Measurements from ENCODE around the gene MTHFD2. TPM values are rescaled to one million over a fixed set of nuclear protein-coding genes. Genes with fewer than 3 reads are reported as not detected.
"Not testable (repeated sequence)": the region's sequence is repeated elsewhere in the genome, so short reads cannot be mapped to it uniquely, and the experiment has no call there.

MTHFD2 gene
- total RNA-seq, 2 donors from 2014 or later: 30.8 to 47.5 TPM

- ATAC-seq: no peak
- no peak overlapping the region for H3K27ac Mint-ChIP-seq
- peaks cover 2% of the 10 kb centered on the region for H3K36me3 Mint-ChIP-seq (ENCODE audit: low read depth)
- no peaks in the 10 kb centered on the region for H3K27me3 Mint-ChIP-seq
- DNase-seq: no peak
- H3K4me3 Mint-ChIP-seq: no peak overlapping the region
- peaks cover 47% of the 10 kb centered on the region for H3K4me1 Mint-ChIP-seq
- no peaks in the 10 kb centered on the region for H3K9me3 ChIP-seq (ENCODE audit: control insufficient read depth, low read length, poor library complexity, severe bottlenecking)
Measured at GRCh38 chr2:74201596-74201995, 3.2 kb downstream of the MTHFD2 start.

DNA sequence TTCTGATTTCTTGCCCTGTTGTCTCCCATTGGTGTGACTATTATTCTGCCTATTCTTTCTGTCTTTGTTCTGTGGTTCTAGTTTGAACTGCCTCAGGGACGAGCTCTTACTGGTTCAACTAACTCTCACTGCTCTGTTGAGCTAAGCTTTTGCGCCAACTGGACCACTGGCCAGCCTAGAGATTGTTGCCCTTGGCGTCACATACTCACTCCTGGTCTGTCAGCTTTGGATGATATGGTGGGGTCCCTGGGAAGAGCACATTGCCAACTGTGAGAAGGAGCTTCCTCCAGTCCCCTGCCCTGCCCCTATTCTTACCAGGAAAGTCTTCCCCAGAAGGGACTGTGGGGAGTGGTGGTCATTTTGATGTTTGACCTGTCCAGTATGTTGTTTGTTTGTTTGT lies 6.0 kb downstream of the MTHFD2 start:
- Mint-ChIP-seq H3K4me1 (peaks cover 39% of the 10 kb centered on the region), H3K27ac (peak overlapping the region; percentile 95), H3K4me3 (no peak overlapping the region), H3K27me3 (no peaks in the 10 kb centered on the region), H3K36me3 (ENCODE audit: low read depth) (no peaks in the 10 kb centered on the region)
- no peaks in the 10 kb centered on the region for H3K9me3 ChIP-seq (ENCODE audit: control insufficient read depth, low read length, poor library complexity, severe bottlenecking)
- DNase-seq (no peak), ATAC-seq (no peak)

GRCh38 chr2:74205113-74205512 lies 6.7 kb downstream of the MTHFD2 start:
- DNase-seq: no peak
- Mint-ChIP-seq H3K4me3 (peak overlapping the region; percentile 49), H3K36me3 (ENCODE audit: low read depth) (peaks cover 2% of the 10 kb centered on the region), H3K27me3 (no peaks in the 10 kb centered on the region), H3K27ac (peak overlapping the region; percentile 95), H3K4me1 (peaks cover 32% of the 10 kb centered on the region)
- no peak for ATAC-seq
- H3K9me3 ChIP-seq (ENCODE audit: control insufficient read depth, low read length, poor library complexity, severe bottlenecking): no peaks in the 10 kb centered on the region

- Mint-ChIP-seq H3K4me1 (peaks cover 27% of the 10 kb centered on the region), H3K27ac (peak overlapping the region; percentile 95), H3K4me3 (peak overlapping the region; percentile 84), H3K27me3 (no peaks in the 10 kb centered on the region), H3K36me3 (ENCODE audit: low read depth) (peaks cover 2% of the 10 kb centered on the region)
- ATAC-seq: peak; percentile 50
- no peak for DNase-seq
- H3K9me3 ChIP-seq (ENCODE audit: control insufficient read depth, low read length, poor library complexity, severe bottlenecking): no peaks in the 10 kb centered on the region
Measured at GRCh38 chr2:74205596-74205995, 7.2 kb downstream of the MTHFD2 start.

GRCh38 chr2:74206180-74206688 lies 7.8 kb downstream of the MTHFD2 start:
- peak in 2 of 3 donors; percentile 12 to 15 for DNase-seq
- Mint-ChIP-seq H3K36me3 (ENCODE audit: low read depth) (peaks cover 2% of the 10 kb centered on the region), H3K4me1 (peaks cover 24% of the 10 kb centered on the region), H3K27ac (peak overlapping the region; percentile 95), H3K4me3 (peak overlapping the region; percentile 84), H3K27me3 (no peaks in the 10 kb centered on the region)
- H3K9me3 ChIP-seq (ENCODE audit: control insufficient read depth, low read length, poor library complexity, severe bottlenecking): no peaks in the 10 kb centered on the region
- peak; percentile 84 for ATAC-seq

DNA sequence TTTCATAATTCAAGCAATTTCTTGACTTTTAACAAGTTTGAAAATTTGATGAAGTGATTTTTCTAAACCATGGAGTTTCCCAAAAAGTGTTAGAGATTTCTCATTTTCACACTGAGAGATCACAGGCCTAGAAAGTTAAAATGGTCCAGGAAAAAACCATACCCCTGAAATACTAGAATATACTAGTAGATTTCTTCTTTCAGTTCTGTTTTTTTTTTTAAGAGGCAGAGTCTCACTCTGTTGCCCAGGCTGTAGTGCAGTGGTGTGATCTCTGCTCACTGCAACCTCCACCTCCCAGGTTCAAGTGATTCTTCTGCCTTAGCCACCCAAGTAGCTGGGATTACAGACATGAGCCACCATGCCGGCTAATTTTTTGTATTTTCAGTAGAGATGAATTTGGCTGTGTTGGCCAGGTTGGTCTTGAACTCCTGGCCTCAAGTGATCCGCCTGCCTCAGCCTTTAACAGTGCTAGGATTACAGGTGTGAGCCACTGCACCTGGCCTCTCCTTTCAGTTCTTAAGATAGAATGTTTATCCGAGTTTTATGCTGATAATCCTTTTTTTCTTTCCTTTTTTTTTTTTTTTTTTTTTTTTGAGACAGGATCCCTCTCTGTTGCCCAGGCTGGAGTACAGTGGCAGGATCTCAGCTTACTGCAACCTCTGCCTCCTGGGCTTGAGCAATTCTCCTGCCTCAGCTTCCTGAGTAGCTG lies 14.4 kb downstream of the MTHFD2 start:
- DNase-seq: no peak
- ATAC-seq: no peak
- H3K27me3 Mint-ChIP-seq: no peaks in the 10 kb centered on the region
- H3K4me3 Mint-ChIP-seq: no peak overlapping the region
- H3K36me3 Mint-ChIP-seq (ENCODE audit: low read depth): peaks cover 2% of the 10 kb centered on the region
- no peaks in the 10 kb centered on the region for H3K9me3 ChIP-seq (ENCODE audit: control insufficient read depth, low read length, poor library complexity, severe bottlenecking)
- no peak overlapping the region for H3K27ac Mint-ChIP-seq
- H3K4me1 Mint-ChIP-seq: peaks cover 3% of the 10 kb centered on the region

DNA sequence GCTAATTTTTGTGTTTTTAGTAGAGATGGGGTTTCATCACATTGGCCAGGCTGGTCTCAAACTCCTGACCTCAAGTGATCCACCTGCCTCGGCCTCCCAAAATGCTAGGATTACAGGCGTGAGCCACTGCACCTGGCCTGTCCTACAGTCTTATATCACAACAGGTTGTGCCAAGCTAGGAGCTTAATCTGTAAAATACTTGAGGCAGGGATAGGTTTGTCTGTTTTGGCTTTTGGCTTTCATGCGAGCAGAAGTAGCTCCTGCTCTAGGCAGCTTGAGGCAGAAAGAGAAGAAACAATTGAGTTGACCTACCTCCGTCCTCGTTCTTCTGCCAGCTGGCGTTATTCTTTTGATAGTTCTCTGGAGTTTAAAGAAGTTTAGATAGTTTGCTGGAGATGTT lies 17.4 kb downstream of the MTHFD2 start:
- DNase-seq; H3K27ac Mint-ChIP-seq; H3K9me3 ChIP-seq (ENCODE audit: control insufficient read depth, low read length, poor library complexity, severe bottlenecking); H3K27me3 Mint-ChIP-seq; H3K4me3 Mint-ChIP-seq; ATAC-seq; H3K4me1 Mint-ChIP-seq; H3K36me3 Mint-ChIP-seq (ENCODE audit: low read depth): not testable (repeated sequence)

GRCh38 chr2:74216642-74217041 lies 18.2 kb downstream of the MTHFD2 start:
- no peaks in the 10 kb centered on the region for H3K9me3 ChIP-seq (ENCODE audit: control insufficient read depth, low read length, poor library complexity, severe bottlenecking)
- H3K4me1 Mint-ChIP-seq: peaks cover 3% of the 10 kb centered on the region
- no peak for ATAC-seq
- no peak overlapping the region for H3K4me3 Mint-ChIP-seq
- H3K27ac Mint-ChIP-seq: no peak overlapping the region
- DNase-seq: no peak
- no peaks in the 10 kb centered on the region for H3K36me3 Mint-ChIP-seq (ENCODE audit: low read depth)
- no peaks in the 10 kb centered on the region for H3K27me3 Mint-ChIP-seq

GRCh38 chr2:74219846-74220486 lies 21.6 kb downstream of the MTHFD2 start:
- DNase-seq (no peak), ATAC-seq (no peak)
- H3K4me1 Mint-ChIP-seq: peaks cover 3% of the 10 kb centered on the region
- H3K27me3 Mint-ChIP-seq: no peaks in the 10 kb centered on the region
- H3K9me3 ChIP-seq (ENCODE audit: control insufficient read depth, low read length, poor library complexity, severe bottlenecking): no peaks in the 10 kb centered on the region
- H3K4me3 Mint-ChIP-seq: no peak overlapping the region
- H3K27ac Mint-ChIP-seq: peak overlapping the region; percentile 60
- H3K36me3 Mint-ChIP-seq (ENCODE audit: low read depth): no peaks in the 10 kb centered on the region

DNA sequence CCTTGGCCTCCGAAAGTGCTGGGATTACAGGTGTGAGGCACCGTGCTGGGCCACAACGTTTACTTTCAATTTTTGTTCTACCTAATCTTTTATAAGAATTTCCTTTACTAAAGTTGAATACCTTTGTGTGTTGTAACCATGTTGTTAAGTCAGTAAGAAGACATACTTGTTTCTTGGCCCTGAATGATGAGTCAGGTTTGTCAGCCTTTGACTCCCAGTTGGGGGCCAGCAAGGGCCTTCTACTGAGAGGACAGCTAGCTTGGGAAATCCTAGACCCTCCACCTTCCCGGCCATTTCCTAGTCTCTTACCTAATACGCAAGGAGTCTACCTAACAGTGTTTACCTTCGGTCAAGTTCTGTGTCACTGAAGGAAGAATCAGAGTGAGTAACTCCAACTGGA lies 22.7 kb downstream of the MTHFD2 start:
- H3K9me3 ChIP-seq (ENCODE audit: control insufficient read depth, low read length, poor library complexity, severe bottlenecking): no peaks in the 10 kb centered on the region
- Mint-ChIP-seq H3K4me3 (no peak overlapping the region), H3K27me3 (no peaks in the 10 kb centered on the region), H3K36me3 (ENCODE audit: low read depth) (no peaks in the 10 kb centered on the region), H3K27ac (peak overlapping the region; percentile 4), H3K4me1 (peaks cover 3% of the 10 kb centered on the region)
- ATAC-seq (no peak), DNase-seq (no peak)

DNA sequence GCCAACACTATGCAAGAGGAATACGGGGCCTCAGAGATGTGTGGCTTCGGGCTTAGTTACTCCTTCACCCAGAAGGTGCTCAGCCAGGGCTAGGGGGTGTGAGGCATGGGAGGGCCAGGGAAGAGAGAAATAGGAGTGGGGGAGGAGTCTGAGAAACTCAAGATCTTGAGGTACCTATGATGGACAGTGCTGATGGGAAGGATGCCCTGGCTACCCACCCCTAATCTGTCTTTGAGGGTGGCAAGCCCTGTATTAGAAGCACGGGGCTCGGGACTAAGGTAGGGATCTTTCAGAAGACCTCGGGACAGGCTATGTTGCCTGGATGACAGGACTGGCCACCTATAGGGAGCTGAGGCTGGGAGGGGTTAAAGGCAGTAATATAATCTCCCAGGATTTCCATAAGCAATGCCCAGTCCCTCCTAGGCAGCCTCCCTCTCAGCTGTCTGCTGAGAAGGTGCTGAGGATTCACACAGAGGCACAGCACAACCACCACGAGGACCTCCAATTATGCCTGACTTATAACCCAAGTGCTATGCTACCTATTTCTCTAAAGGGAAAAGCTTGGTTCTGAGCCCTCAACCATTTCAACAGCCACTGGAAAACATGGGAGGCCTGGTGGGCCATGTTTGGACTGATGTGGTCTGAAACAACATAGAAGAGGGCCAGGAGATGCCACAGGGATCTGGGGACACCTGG lies 23.3 kb downstream of the MTHFD2 start:
- no peak for DNase-seq
- no peaks in the 10 kb centered on the region for H3K9me3 ChIP-seq (ENCODE audit: control insufficient read depth, low read length, poor library complexity, severe bottlenecking)
- Mint-ChIP-seq H3K27me3 (no peaks in the 10 kb centered on the region), H3K36me3 (ENCODE audit: low read depth) (no peaks in the 10 kb centered on the region), H3K27ac (peak overlapping the region; percentile 4), H3K4me1 (peaks cover 3% of the 10 kb centered on the region), H3K4me3 (no peak overlapping the region)
- ATAC-seq: no peak

- Mint-ChIP-seq H3K4me3 (no peak overlapping the region), H3K36me3 (ENCODE audit: low read depth) (no peaks in the 10 kb centered on the region), H3K27me3 (no peaks in the 10 kb centered on the region), H3K4me1 (peaks cover 3% of the 10 kb centered on the region), H3K27ac (no peak overlapping the region)
- H3K9me3 ChIP-seq (ENCODE audit: control insufficient read depth, low read length, poor library complexity, severe bottlenecking): no peaks in the 10 kb centered on the region
- no peak for ATAC-seq
- no peak for DNase-seq
Measured at GRCh38 chr2:74222300-74222650, 23.9 kb downstream of the MTHFD2 start.

GRCh38 chr2:74223941-74224770 lies 25.7 kb downstream of the MTHFD2 start:
- H3K4me3 Mint-ChIP-seq: no peak overlapping the region
- H3K36me3 Mint-ChIP-seq (ENCODE audit: low read depth): no peaks in the 10 kb centered on the region
- H3K27ac Mint-ChIP-seq: peak overlapping the region; percentile 65
- H3K4me1 Mint-ChIP-seq: peaks cover 4% of the 10 kb centered on the region
- no peaks in the 10 kb centered on the region for H3K27me3 Mint-ChIP-seq
- DNase-seq: no peak
- ATAC-seq: no peak
- H3K9me3 ChIP-seq (ENCODE audit: control insufficient read depth, low read length, poor library complexity, severe bottlenecking): no peaks in the 10 kb centered on the region

Measured in T-helper 17 cell (primary cell).